ENCODE data around the gene DGUOK.

- TF ChIP-seq EZH2 (IDR thresholded peaks at IDR 0.05; ENCODE audit: insufficient read depth, poor library complexity, severe bottlenecking) (no peak), EZH2phosphoT487 (IDR thresholded peaks at IDR 0.05; ENCODE audit: insufficient read depth, low read depth) (no peak)
Observed at GRCh38 chr2:73965053-73965452, 38.4 kb downstream of the DGUOK start.
